HG03469 (cell line): ENCODE measurements around the gene KCNMB2.
"Not testable (repeated sequence)": the region's sequence is repeated elsewhere in the genome, so short reads cannot be mapped to it uniquely, and the experiment has no call there.

Experiments used
- ATAC-seq: cut with Tn5 transposase; IDR thresholded peaks from one replicate; pipeline ENCODE4 v1.9.1; 2021; ENCODE audit warnings: mild to moderate bottlenecking, moderate library complexity, moderate number of reproducible peaks; ENCODE audit not compliant: unreplicated experiment

KCNMB2 gene

DNA sequence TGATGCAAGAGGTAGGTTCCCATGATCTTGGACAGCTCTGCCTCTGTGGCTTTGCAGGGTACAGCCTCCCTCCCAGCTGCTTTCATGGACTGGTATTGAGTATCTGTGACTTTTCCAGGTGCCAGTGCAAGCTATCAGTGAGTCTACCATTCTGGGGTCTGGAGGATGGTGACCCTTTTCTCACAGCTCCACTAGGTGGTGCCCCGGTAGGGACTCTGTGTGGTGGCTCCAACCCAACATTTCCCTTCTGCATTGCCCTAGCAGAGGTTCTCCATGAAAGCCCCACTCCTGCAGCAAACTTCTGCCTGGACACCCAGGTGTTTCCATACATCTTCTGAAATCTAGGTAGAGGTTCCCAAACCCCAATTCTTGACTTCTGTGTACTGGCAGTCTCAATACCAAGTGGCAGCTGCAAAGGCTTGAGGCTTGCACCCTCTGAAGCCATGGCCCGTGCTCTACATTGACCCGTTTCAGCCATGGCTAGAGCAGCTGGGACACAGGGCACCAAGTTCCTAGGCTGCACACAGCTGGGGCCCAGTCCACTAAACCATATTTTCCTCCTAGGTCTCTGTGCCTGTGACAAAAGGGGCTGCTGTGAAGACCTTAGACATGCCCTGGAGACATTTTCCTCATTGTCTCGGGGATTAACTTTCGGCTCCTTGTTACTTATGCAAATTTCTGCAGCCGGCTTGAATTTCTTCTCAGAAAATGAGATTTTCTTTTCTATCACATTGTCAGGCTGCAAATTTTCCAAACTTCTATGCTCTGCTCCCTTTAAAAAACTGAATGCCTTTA, 209.8 kb downstream of the KCNMB2 start:
- ATAC-seq, result not testable (repeated sequence)

DNA sequence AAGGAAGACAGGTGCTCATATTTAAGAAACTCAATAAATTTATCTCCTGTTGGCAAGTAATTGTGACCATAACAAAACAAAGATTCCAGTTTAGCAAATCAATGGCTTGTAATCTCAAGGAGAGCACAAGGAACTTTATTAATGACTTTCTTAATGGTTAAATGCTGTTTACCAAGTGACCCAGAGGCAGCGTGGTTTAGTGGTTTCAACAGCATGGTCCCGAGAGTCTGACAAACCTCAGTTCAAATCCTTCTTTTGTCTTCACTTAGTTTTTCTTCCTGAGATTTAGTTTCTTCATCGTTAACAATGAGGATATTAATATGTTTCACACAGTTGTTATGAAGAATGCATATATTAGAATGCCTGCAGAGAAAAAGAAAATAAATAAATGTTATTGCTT, 212.6 kb downstream of the KCNMB2 start:
- no peak for ATAC-seq

DNA sequence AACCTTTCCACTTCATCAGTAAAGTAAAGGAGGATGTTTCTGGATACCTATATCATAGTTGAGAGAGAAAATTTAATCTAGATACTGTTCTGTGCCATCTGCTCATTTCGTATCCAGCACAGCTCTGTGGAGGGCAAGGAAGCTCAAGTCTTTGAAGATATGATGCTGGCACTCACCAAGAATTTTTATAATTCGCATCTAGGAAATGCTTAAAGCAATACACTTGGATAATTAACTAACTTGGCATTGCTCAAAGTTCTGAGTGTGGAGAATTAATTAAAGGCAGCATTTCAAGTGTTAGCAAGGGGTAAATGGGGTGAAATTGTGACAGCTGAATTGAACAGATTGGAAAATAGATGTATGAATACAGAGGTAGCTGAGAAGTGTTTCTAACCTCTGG, 213.2 kb downstream of the KCNMB2 start:
- no peak for ATAC-seq

DNA sequence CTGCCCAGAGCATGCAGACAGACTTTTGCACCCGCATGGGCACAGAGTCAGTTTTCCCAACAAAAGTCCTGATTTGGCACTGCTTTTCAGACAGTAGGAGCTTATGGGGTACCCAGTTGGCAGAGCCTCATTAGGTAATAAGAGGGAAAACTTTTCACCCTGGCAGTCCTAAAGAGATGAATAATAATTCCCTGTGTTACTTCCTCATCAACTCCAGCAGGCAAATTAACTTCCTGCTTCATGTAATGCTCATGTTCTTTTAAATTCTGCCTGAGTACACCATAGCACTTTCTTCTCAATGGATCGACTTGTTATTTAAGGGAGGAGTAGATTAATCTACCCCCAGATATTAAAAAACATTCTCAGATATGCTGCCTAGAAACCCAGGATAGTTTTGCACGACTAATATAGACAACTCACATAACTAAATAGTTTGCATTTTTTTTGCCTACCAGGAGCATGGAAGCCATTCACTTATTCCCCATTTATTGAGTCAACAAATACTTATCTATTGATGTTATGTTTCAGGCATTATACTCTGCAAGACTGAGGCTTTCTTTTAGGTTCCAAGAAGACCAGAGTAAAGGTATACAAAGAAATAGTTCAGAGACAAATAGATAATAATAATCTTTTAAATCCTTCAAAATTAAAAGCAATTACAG, 214.5 kb downstream of the KCNMB2 start:
- no peak for ATAC-seq

DNA sequence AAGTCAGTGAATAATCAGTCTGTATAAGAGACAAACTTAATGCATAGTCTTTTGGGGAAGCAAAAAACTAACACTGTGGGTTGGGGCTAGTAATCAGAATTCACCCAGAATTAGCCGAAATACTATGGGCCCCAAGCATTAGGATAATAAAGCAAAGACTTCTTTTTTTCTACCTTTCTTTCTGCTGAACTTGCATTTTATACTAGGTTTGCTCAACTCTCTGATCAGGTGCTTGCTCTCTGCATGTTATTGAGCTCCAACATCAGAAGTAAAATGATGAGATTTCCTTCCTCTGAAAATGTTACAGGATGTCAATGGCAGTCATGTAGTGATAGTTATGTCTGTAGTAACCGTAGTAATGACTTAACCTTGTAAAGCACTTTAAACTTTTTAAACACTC, 216.6 kb downstream of the KCNMB2 start:
- no peak for ATAC-seq

DNA sequence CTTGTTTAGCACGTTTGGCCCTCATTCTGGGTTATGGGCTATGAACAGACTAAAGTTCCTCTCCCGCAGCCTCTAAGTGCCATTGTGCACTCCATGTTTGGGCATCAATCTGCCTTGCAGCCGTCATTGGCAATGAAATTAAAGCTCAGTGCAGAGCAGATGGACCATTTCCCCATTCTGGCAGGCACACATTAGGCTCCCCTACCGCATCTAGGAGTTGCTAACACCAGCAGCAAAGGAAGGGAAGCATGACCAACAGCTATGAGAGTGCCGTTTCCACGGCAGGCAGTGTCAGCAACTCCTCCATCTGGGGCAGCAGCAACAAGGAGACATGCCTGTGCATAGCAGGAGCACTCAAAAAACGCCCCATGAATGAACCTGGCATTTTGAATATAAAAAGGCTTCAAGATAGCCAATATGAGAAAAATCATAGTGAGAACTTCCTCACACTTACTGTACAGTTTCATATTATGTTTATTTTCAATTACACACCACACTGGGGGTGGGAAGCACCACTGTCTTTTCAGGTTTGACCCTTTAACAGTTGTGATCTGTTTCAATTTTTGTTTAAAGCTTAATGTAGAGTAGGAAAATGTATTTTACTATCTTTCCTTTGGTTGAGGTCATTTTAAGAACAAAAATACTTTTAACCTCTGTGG, 218.7 kb downstream of the KCNMB2 start:
- ATAC-seq, result no peak

DNA sequence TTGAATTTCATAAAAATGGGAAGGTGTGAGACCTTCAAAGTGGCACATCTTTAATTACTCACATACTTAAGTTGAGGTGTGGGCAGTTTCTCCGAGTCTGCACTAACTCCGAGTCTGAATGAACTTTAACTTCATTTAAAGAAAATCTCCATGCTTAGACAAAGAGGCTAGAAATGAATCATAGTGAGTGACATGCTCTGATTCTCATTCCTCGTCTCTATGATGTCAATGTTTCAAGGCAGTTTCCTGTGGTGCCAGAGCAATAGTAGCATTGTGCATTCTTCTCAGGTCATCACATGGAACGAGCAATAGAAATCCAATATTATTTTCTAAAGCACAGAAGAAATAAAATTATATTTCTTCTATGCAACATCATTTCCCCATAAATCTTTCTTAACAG, 224.8 kb downstream of the KCNMB2 start:
- ATAC-seq, result no peak

DNA sequence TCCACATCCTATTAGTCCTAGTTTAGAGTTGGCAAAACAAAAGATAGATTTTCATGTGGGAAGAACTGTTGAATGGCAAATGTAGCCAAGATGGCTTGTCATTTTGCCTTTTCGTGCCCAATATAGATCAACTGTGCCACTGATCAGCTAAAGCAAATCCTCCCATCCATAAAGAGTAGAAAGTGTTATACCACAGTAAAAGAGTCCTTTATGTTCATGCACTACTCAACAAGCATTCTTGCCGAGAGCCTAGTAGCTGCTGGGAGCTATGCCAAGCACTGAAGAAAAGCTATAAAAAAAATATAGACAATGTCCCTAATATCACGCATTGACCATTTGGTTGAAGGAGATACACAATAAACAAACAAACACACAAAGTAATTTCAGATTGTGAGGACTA, 225.2 kb downstream of the KCNMB2 start:
- no peak for ATAC-seq

DNA sequence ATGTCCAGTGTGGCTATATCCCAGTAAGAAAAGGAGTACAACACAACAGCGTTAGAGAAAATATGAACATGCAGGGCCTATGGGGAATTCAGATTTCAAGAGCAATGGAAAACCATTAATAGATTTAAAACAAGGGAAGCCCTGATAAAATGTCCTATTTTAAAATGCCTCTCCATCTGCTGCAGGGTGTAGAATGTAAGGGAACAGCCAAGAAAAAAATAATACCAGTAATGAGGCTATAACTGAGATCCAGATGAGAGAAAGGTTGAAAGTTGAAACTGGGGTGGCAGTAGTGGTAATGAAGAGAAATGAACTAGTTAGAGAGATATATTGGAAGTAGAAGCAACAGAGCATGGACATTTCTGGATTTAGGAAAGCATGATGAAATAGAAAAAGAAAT, 226.1 kb downstream of the KCNMB2 start:
- ATAC-seq, result no peak

DNA sequence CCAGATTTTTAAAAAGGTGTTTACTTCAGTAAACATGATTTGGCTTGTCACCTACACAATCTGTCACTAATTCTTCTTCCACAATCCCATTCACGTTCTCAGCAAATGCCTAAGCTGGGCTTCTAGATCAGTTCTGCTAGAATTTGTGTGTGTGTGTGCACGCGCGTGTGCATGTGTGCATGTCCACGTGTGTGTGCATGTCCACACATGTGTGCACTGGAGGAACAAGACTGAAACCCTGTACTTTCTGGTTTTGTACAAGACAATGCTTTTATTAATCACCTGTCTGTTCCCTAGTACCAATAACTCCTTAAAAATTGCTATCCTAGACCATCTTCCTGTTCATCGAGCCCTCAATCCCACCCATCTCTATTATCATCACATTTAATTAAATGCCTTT, 229.2 kb downstream of the KCNMB2 start:
- no peak for ATAC-seq

DNA sequence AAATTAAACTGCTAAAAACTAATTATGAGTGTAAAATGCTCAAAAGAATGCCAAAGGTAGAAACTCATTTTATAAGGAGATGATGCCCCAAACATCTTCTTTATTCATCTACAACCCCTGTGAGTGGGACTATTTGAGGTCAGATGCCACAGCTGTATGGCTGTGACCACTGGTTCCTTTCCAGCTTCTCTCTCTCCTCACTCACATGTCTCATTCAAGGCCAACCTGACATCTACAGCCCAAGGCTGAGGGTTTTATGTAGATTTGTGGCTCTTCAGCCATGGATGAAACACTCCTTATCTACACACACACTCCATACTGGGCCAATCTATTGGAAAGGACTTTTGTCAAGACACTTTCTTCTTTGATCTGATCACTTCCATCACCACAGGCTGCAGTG, 231.3 kb downstream of the KCNMB2 start:
- no peak for ATAC-seq

DNA sequence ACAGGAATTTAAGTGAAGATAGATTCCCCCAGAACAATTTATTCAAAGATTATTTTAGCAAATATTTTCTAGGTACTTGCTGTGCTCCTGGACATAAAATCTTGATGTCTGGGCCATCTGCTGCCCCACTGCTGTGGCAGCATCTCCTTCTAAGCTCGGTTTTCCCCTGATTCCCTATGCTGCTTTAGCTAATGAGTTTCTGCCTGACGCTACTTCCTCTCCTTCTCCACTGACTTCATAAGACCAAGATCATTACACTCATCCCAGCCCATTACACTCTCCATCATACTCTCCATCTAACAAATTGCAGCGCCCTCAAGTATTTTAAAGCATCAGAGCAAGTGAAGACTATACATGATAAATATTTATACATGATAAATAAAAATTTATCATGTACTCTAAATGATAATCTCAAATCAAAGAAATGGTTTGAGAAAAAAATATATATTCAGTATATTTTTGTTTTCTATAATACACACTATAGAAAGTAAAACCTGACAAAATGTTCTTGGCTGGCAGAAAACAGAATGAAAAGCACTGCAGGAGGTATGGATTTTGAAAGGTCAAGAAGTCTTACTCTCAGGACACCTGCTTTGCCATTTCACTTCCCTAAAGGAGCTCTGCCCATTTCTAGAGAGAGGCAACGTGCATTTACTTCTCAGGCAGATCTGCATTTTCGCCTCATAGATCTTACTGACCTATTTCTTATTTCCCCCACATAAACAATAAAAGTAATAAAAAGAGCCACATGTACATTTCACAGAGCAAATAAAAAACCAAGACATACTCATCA, 232.0 kb downstream of the KCNMB2 start:
- no peak for ATAC-seq

DNA sequence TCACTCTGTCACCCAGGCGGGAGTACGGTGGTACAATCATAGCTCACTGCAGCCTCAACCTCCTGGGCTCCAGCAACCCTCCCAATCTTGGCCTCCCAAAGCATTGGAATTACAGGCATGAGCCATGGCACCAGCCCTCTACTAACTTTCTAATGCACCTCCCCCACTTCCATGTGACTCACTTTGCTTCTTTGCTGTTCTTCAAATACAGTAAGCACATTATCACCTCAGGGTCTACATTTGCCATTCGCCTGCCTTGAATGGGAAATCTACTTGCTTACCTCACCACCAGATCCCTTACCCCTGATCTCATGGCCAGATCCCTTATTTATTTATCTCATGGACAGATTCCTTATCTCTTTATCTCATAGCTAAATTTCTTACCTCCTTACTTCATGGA, 235.3 kb downstream of the KCNMB2 start:
- ATAC-seq, result no peak

DNA sequence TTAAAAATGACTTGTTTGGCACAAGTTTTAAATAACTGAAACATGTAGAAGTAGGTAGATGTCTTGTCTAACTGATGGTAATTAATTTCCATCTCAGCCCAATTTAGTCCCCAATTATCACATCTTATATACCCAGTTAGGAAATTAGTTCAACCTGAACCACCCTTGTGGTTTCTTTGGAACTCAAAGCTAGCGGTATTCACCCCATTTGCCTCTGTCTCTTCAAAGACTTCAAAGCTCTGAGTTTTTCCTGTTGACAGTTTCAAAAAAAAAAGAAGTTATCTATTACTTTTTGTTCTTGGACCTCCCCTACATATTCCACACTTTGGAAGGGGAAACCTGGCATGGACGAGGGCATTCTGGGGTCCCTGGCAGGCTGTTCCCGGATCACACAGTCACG, 236.5 kb downstream of the KCNMB2 start:
- ATAC-seq, result no peak

DNA sequence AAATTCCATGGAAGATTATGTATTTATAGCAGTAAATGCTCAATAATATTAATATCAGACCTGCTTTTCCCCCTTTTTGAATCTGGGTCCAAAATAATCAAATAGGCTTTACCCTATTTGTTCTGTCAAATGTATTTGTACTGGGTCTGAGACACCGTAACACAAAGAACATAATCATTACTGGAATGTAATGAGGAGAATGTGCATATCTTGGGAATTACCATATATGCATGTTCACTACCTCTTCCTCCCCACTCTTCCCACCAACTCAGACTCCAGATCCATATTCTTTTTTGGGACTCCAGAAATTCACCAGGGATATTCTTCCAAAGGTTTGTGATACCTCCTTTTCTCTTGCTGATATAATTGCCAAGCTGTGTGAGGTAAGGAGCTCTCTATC, 237.1 kb downstream of the KCNMB2 start:
- ATAC-seq, result no peak

DNA sequence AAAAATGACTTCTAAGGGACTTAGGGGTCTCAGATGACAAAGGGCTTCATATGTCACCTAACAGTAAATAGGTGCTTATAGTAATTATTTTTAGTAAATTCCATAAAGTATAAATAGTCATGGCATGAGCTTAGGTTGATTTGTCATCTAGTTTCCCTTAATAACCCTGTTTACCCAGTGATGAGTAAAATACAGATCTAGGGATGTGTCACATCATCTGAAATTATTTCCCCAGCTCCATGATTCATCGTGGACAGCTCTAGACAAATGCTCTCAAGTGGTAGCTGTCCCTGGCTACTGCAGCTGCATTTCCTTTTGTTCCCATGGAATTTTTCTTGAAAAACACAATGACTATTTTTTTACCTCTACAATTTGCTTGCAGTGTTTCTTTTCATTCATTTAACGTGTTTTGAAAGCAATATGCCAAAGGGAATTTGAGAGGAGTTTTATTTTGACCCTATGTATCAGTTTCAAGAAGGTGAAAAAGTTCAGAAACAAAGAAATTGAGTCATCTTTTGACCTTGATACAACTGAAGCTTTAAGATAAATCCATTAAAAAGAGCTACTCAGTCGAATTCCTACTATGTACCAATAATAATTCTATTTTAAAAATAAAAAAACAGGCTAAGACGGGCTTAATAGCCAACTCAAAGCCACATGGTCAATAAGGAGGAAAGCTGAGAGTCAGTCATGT, 241.6 kb downstream of the KCNMB2 start:
- ATAC-seq, result peak; percentile 72

DNA sequence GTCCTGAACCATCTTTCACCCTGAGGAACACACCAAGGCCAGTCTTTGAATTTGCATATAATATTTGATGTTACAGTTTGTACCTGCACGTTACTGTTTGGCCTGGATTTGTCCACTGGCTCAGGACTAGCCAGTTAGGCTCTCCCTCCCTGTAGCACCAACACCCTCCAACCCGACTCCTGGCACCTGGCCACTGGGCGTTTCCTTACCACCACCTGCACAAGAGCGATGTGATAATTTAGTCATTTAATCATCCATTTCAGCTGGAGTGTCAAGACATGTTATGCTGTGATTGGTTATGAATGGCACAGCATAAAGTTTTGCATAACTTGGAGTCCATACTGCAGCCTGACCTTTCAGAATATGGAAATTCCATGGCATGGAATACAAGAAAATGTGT, 242.4 kb downstream of the KCNMB2 start:
- no peak for ATAC-seq

DNA sequence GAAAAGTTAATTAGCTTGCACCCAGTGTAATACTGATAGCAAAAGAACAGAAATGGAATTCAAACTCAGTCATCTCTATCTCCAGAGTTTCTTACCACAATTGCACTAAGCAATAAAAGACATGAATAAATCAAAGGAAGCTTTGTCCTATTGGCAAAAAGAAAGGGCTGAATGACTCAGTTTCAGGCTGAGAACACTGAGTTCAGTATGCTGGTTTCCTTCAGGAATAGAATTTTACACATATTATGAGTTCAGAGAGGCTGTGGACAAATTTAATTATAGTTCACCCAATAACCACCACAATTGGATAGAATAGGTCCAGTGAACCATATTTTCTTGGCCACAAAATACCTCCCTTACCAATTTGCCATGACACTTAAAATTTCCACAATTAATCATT, 249.7 kb downstream of the KCNMB2 start:
- no peak for ATAC-seq

DNA sequence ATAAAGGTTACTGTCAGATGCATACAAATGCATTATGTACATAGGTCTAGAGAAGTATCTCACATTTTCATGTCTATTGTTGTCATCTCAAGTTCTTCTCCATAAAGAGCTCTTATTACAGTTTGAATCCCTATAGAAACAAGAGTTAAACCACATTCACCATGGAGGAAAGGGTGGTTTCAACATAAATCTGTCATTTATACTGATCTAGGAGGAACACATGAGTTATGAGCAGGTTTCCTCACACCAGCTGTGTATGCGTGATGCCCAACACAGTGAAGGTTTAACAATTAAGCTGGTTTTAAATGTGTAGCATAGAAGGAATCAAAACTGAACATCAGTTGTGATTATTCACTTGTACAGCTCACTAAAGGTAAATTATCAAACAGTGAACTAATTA, 251.7 kb downstream of the KCNMB2 start:
- no peak for ATAC-seq

DNA sequence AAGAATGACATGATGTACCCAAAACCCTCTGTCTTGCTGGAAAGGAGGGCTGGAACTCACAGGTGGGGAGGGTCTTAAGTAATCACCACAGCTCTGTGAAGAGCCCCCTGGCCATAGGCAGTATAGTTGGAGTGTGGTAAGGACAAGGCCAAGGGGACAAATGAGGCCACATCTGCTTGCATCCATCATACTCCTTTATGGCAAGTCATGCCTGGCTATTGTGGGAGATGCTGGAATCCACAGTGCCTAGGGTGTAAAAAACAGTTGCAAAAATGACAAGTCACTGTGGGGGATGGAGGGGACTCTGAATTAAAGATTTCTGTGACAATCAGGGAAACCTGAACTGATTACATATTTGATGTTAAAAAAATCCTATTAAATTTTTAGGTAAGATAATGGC, 258.5 kb downstream of the KCNMB2 start:
- ATAC-seq, result no peak

DNA sequence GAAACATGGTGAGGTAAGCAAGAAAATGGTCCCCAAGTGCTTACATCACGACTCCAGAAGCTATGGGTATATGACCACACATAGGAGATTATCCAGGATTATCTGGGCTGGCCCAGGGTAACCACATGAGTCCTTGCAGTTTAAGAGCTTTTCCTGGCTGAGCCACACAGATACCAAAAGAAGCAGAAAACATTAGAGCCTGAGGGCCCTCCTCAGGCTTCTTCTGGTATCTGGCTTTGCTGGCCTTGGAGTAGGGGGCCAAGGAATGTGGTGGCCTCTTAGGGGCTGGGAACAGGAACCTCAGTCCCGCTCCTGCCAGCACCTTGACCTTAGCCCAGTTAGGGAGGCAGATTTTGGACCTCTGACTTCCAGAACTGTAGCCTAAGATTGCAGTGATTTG, 259.1 kb downstream of the KCNMB2 start:
- ATAC-seq, result no peak
